HG03280 (cell line): Measurements from ENCODE around the gene ELOVL2.
A peak's percentile ranks its signal among the peaks of the same experiment; 100 is the strongest.
"Not testable (repeated sequence)": the region's sequence is repeated elsewhere in the genome, so short reads cannot be mapped to it uniquely, and the experiment has no call there.

Experiments used
- ATAC-seq: cut with Tn5 transposase; IDR thresholded peaks from one replicate; pipeline ENCODE4 v1.9.1; 2021; ENCODE audit warnings: mild to moderate bottlenecking, moderate library complexity; ENCODE audit not compliant: unreplicated experiment

The ELOVL2 gene

DNA sequence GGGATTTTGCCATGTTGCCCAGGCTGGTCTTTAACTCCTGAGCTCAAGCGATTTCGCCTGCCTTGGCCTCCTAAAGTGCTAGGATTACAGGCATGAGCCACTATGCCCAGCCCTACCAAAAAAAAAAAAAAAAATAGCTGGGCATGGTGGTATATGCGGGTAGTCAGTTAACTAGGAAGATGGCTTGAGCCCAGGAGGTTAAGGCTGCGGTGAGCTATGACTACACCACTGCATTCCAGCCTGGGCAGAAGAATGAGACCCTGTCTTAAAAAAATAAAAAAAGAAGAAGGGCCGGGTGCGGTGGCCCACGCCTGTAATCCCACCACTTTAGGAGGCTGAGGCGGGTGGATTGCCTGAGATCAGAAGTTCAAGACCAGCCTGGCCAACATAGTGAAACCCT, 50.2 kb downstream of the ELOVL2 start:
- no peak for ATAC-seq

DNA sequence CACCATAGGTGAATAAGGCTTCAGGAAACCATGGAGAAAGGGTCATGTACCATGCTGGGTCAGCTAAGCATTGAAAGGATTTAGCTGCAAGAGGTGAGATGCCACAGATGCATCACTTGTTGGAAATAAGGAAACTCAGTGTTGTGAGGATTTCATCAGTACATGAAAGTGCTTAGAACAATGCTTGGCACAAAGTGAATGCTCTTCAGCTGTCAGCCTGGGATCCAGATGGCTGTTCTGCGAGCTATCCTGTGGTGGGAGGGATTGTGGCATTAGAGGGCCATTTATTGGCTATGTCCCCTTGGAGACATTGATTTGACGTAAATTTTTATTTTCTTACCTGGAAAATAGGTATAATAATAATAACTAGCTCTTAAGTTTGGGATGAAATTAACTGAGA, 53.0 kb downstream of the ELOVL2 start:
- ATAC-seq, result no peak

DNA sequence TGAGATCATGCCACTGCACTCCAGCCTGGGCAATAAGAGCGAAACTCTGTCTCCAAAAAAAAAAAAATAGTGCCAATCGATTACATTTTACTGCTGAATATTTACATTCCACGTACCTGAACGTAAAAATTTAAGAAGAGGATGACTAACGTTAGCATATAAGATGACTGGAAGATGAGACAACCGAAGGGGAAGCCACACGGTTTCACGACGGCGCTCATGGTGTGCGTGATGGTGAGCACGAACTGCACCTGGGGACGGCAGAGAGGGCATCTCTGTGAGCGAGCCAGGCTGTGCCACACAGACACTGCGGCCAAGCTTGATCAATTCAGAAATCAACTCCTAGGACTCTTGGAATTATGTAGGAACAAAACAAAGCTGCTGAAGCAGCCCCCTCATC, 54.5 kb downstream of the ELOVL2 start:
- ATAC-seq, result no peak

DNA sequence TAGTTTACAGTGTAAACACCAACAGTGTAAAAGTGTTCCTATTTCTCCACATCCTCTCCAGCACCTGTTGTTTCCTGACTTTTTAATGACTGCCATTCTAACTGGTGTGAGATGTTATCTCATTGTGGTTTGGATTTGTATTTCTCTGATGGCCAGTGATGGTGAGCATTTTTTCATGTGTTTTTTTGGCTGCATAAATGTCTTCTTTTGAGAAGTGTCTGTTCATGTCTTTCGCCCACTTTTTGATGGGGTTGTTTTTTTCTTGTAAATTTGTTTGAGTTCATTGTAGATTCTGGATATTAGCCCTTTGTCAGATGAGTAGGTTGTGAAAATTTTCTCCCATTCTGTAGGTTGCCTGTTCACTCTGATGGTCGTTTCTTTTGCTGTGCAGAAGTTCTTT, 59.1 kb downstream of the ELOVL2 start:
- not testable (repeated sequence) for ATAC-seq

DNA sequence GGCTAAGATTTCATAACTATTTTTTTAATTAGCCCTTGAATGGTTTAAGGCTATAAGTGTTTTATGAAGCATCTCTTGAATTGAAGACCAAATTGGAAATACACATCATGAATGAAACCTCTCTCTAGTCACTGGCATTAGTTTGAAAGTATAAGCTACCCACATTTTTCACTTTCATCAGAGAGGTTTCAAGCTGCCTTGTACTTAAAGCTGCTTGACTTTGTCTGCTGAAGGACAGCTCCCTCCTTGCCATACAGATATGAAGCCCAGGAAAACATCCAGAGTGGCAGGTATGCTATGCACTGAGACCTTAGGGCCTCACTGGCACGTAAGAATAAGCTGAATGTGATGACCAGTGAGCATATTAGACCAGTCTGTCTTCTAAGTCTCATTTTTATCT, 62.7 kb downstream of the ELOVL2 start:
- ATAC-seq, result no peak

DNA sequence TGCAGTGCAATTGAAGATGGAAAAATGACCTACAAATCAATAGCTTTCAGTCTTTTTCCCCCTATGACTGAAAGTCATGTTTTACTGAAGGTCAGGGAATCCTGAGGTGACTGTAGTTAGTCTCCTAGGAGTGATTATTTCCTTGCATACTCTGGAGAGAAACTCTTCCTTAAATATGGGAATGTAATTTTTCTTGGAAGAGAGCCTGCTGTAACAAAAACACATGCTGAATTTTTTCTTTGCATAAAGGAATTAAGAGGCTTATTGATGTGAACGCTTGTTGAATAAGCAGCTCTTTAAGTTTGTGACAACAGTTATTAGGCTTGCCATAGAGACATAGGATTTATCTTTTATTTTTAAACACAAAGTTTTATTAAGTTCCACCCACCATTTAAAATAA, 64.5 kb downstream of the ELOVL2 start:
- no peak for ATAC-seq

DNA sequence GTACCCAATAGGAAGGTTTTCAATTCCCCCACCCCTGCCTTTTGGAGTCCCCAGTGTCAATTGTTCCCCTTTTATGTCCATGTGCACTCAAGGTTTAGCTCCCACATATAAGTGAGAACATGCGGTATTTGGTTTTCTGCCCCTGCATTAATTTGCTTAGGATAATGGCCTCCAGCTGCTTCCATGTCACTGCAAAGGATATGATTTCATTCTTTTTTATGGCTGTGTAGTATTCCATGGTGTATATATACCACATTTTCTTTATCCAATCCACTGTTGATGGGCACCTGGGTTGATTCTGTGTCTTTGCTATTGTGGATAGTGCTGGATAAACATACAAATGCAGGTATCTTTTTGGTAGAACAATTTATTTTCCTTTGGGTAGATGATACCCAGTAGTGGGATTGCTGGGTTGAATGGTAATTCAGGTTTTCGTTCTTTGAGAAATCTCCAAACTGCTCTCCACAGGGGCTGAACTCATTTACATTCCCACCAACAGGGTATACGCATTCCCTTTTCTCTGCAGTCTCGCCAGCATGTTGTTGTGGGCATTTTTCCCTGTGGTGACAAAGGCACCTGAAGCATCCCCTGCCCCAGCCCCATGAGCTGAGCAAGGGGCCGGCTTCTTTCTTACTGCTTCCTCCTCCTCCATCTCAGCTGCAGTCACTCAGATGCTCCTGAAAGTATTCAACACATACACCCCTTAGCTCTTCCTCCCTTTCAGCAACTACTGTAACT, 66.7 kb downstream of the ELOVL2 start:
- ATAC-seq, result no peak

DNA sequence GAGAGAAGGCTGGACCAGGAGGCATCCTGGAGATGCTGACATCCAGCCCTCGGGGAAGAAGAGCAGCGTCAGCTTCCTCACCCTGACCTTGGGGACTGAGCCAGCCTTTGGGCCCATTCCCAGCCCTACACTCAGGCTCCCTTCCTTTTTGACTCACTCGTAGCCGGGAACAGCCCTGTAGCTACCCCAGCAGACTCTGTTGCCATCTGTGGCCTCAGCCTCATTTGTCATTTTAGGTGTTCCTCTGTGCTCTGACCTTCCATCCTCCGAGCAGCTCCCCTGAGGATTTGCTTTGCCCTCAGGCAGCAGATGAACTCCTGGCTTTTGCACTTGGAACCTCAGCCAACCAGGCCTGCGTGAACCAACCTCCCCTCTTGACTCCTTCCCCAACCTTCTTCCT, 67.5 kb downstream of the ELOVL2 start:
- no peak for ATAC-seq

DNA sequence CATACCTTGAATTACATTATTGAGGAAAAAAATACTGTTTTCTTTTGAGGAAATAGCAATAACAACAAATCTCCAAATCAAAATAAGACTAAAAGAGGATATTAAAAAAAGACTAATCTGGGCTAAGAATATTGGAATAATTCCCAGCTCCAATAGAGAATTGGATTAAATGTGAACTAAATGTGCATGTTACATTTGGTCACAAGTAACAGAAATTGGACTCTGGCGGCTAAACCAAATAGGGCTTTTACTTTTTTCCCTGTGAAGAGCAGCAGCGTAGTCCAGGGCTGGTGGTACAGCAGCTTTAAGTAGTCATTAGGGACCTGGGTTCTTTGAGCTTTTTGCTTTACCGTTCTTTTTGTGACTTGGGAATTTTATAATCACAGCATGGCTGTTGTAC, 71.9 kb downstream of the ELOVL2 start:
- no peak for ATAC-seq

DNA sequence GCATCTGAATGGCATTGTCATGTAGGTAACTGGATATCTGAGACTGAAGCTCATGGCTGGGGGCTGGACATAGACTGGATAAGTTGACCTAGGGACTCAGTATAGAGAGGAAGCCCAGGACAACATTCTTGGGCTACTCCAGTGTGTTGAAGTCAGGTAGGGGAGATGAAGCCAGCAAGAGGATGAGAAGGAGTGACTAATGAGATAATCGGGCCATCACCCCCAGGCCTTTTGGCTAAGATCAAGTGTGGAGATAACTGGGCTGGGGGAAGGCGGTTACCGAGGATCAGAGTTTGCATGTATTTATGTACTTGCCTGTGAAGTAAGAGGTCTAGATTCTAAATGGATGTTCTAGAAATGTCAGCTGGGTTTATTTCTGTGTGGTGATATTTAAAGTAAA, 73.4 kb downstream of the ELOVL2 start:
- no peak for ATAC-seq

DNA sequence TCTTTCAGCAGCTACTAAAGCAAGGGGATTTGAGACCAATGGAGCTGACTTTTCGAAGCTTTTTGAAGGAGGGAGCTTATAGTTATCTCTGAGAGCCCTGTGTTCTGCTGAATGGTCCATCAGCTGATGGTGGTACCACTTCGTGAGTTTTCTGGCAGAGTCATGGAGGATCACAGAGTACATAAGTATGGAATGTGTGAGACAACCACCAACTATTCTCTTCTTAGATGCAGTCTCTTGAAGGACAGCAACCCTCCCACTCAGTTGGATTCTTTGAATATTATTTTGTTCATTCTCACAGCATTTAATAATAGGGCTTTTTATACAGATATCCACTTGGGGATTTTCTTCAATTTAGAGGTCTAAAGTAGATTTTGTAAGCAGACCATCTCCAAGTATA, 75.3 kb downstream of the ELOVL2 start:
- no peak for ATAC-seq

DNA sequence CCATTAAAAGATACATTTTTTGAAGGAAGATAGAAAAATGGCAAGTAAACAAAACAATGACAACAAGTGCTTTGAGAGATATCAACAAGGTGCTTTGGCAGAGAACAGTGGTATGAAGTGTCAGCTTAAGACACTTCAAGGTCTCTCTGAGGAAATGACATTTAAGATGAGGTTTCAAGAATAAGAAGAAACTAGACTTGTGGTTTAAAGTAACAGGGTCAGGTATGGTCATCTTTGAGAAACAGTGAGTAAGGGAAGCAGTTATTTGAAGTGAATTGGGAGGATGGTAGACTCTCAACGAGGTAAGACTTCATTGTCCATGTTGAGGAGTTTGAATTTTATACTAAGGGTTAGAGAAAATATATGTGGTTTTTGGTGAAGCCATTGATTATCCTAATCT, 79.4 kb downstream of the ELOVL2 start:
- peak; percentile 97 for ATAC-seq

DNA sequence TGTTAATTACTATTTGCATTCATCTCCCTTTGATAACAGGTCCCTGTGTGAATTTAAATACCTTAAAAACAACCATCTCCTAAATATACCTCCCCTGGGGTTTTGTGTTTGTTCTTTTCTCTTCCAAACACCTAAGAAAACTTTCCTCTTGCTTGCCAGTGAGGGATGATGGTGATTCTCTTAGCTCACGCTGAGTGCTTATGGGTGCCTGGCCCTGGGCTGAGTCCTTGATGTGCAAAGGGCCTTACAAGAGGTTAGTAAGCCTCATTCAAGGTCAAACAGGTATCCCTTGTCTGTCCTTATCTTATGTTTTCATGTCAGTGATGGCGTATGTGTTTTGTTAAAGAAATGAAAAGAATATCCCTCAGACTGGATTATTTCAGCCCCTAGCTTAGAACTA, 81.0 kb downstream of the ELOVL2 start:
- no peak for ATAC-seq

DNA sequence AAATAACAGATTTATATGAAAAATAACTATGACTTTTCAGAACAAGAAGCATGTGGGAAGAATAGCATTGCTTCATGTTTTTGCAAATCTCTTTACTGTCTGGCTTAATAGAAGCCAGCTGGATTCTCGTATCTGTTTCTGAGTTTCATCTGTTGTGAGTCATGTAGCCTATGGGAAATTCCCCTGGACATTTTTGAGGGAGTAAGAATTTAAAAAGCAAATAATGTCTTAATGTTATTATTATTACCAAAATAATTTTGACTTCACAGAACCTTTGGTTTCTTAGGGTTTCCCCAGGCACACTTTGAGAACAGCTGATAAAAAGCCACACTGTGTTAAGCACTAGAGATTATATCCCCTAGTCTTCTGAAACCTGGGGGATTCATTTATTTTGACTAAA, 81.4 kb downstream of the ELOVL2 start:
- no peak for ATAC-seq

DNA sequence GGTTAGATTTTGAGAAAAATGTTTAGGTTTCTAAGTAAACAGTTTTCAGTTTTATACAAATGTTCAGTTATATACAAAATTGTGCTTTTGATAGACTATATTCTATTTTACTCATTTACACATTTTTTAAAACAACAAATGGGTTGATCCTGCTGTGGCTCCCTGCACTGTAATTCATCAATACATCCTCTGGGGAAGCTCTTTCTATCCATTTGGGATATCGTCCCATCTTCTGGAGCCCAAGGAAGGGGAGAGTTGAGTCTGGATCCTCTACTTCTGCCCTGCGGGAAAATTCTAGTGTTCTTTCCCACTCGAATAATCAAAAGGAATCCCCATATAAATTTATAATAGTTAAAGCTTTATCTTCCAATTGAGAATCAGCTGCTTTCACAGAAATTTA, 82.3 kb downstream of the ELOVL2 start:
- ATAC-seq, result no peak

DNA sequence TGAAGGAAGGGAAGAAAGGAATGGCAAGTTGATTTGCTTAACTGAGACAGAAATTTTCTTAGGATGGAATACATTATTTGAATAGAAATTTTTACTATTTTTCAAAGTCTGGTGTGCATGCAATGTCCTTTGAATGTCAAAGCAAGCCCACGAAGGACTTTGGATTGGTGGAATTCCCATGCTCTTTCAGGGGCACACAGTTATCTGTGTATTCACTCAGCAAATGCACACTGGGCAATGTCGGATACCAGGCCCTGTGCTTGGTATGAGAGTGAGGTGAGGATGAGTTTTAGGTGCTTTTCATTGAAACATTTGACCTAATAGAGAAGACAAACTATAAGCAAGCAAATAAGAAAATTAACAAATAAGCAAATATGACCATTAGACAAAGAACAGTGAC, 83.9 kb downstream of the ELOVL2 start:
- no peak for ATAC-seq

DNA sequence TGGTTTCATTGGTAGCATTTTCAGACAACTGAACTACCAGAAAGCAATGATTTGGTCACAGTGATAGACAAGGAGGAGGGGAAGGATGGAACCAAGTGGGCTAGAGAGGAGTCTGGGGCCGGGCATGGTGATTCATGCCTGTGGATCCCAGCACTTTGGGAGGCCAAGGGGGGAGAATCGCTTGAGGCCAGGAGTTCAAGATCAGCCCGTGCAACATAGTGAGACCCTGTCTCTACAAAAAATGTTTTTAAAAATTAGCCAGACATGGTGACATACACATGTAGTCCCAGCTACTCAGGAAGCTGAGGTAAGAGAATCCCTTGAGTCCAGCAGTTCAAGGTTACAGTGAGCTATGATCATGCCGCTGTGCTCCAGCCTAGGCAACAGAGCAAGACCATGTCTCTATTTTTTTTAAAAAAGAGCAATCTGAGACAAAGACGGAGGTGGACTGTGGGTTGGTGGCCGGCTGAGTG, 86.7 kb downstream of the ELOVL2 start:
- ATAC-seq, result no peak

DNA sequence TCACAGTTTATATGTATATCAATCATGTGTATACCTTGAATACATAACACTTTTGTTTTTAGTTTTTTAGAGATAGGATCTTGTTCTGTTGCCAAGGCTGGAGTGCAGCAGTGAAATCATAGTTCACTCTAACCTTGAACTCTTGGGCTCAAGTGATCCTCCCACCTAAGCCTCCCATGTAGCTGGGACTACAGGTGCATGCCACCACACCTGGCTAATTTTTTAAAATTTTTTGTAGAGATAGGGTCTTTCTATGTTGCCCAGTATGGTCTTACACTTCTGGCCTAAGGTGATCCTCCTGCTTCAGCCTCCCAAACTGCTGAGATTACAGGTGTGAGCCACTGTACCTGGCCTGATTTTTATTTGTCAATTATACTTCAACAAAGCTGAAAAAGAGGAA, 87.3 kb downstream of the ELOVL2 start:
- no peak for ATAC-seq

DNA sequence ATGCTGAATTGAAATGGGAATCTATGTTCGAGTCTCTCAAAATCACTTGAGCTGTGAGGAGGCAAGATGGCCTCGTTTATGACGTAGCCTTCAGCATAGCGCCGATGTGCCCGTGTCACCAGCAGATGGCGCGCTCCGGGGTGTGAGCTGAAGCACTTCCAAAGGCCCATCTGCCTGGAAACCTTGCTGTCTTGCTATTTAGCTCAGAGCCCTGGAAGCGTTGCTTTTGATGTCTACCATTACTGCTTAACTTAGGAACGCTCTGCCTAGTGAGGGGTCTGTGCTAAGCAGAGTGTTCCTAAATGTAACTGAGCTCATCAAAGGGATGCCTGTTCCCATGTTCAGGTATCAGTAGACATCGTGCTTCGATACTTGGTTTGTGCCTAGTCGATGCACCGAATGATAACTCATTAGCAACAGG, 89.5 kb downstream of the ELOVL2 start:
- peak; percentile 88 for ATAC-seq

DNA sequence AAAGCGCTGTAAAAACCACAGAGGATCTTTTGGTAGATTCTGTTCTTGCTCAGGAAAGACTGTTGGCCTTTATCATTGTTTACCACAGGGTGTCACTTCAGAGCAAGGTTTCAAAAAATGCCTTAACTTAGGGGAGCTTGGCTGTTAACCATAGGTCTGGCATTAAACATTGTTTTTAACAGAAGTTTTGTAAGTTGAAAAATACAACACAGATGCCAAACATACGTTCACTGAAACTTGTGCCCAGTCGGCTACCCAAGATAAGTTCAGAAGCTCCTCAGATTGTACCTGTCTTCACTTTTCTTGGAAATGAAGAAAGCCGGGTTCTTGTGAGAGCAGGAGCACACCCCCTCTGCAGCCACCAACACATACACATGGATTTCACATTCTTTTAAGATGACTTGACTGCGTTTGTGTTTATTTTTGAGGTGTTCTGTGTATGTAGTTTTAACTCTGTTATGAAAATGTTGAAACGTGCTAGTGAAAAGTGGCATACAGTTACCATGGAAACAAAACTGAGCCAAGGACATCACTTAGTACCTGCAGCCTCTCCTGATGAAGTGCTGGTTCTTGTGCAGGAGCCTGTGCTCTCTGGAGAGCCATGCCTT, 92.3 kb downstream of the ELOVL2 start:
- no peak for ATAC-seq

DNA sequence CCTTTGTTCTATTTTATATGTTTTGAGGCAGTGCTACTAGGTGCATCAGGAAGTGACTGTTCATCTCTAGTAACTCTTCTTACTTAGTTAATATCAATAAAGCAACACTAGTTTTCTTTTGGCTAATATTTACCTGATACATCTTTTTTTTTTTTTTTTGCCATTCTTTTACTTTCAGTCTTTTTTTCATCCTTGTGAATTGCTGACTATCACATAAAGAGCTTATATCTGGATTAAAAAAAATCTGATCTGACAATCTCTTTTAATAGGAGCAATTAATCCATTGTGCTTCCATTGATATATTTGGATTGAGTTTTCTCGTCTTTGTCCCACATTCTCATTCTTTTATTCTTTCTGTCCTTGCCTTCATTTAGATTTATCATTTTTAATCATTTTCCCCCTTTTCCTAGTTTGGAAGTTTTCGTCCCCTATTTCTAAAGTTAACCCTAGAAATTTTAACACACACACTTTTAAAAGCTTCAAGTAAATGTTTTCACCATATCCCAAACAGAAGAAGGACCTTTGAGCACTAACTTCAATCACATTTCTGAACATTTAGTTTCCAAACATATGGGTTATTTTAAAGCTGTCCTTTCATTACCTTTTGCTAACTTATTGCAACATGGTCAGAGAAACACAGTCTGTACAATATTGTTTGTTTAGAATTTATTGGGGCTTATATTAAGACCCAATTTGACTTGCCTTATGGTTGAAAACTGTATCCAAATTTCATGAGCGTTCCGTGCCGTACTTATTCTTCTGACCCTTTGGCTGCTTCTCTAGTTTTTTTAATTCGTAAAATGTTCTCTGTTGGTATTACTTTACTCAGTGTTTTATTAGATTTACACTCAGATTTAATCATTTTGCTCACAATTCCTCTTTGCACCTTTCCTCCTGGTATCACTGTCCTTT, 94.3 kb downstream of the ELOVL2 start:
- ATAC-seq, result no peak

DNA sequence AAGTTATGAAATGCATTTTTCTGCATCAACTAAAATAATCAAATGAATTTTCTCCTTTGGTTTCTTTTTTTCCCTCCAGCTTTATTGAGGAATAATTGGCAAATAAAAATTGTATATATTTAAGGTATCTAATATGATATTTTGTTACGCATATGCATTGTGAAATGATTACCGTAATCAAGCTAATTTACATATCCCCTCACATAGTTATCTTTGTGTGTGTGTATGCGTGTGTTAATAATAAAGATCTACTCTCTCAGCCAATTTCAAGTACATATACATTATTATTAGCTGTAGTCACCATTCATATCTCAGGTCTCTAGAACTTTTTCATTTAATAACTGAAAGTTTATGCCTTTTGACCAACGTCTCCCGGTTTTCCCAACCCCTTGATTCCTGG, 96.1 kb downstream of the ELOVL2 start:
- no peak for ATAC-seq
